ENCODE results near the gene WDR7. TPM values are rescaled to one million over a fixed set of nuclear protein-coding genes. Genes with fewer than 3 reads are reported as not detected.

The WDR7 gene
- total and polyA plus RNA-seq, 9 of the 15 experiments (the other 6 are each of a cell fraction or from before 2014, with no cell fraction given) = 1.4 to 9.4 (median 5.3) TPM

- Histone ChIP-seq H3K36me3 (ENCODE audit: control insufficient read depth, insufficient read depth, low read length) (no peaks in the 10 kb centered on the region), H3K4me1 (replicated peaks in 1 of 2; ENCODE audit: control insufficient read depth in 2 of 2, insufficient read depth in 2 of 2, low read length in 2 of 2) (no peaks in the 10 kb centered on the region), H3K4me3 (no peak overlapping the region), H3K9me3 (replicated peaks; ENCODE audit: control insufficient read depth, insufficient read depth, low read depth, low read length) (no peaks in the 10 kb centered on the region), H3K27ac (ENCODE audit: extremely low read depth, low read depth, low read length) (no peak overlapping the region), H3K79me2 (ENCODE audit: control insufficient read depth, insufficient read depth, low read length) (no peaks in the 10 kb centered on the region), H3K9me1 (ENCODE audit: control insufficient read depth, insufficient read depth, low read length) (no peaks in the 10 kb centered on the region), H3K9ac (ENCODE audit: insufficient read depth in 1 of 2, low read depth in 2 of 2, low read length in 2 of 2) (no peak overlapping the region), H3K4me2 (ENCODE audit: insufficient read depth, low read length) (no peak overlapping the region), H3K27me3 (ENCODE audit: control insufficient read depth in 2 of 2, insufficient read depth in 2 of 2, low read length in 2 of 2) (no peaks in the 10 kb centered on the region), H4K20me1 (replicated peaks; ENCODE audit: control insufficient read depth, insufficient read depth, low read length) (no peaks in the 10 kb centered on the region), H2AFZ (ENCODE audit: low read depth, low read length) (no peak overlapping the region)
- BruUV-seq (replicated peaks) = no TSS peak
- FAIRE-seq (no peak), ATAC-seq (no peak), DNase-seq (ENCODE audit: extremely low read depth in 1 of 4, low spot score in 3 of 4) (no peak)
- 33% methylated on average over 6 of the region's 7 CpGs for WGBS (ENCODE audit: insufficient coverage, low coverage, missing lambda C conversion rate)
- POLR2A ChIA-PET = no interaction called here
- CTCF ChIA-PET (ENCODE audit: low intra/inter-chr PET ratio) = no interaction called here
- in situ Hi-C loops (cut with MboI) = no loop called here
- intact Hi-C loops (cut with micrococcal nuclease) = no loop called here
- TF ChIP-seq PPARD (CRISPR knock-in tag; IDR thresholded peaks at IDR 0.05) (no peak), CGGBP1 (CRISPR knock-in tag; IDR thresholded peaks at IDR 0.05) (no peak), ARID4B (CRISPR knock-in tag; IDR thresholded peaks at IDR 0.05) (no peak), ZNF57 (CRISPR knock-in tag; IDR thresholded peaks at IDR 0.05) (no peak), ZBED1 (IDR thresholded peaks at IDR 0.05) (no peak), NFXL1 (CRISPR knock-in tag; IDR thresholded peaks at IDR 0.05) (no peak), DDX20 (tag; IDR thresholded peaks at IDR 0.05; ENCODE audit: low read depth) (no peak), ZNF511 (CRISPR knock-in tag; IDR thresholded peaks at IDR 0.05) (no peak), CBX1 (IDR thresholded peaks at IDR 0.05; ENCODE audit: low read depth) (no peak), TCFL5 (CRISPR knock-in tag; conservative IDR thresholded peaks at IDR 0.05) (no peak), HMG20A (CRISPR knock-in tag; conservative IDR thresholded peaks at IDR 0.05) (no peak), ZNF124 (CRISPR knock-in tag; IDR thresholded peaks at IDR 0.05) (no peak), MAZ (CRISPR knock-in tag; conservative IDR thresholded peaks at IDR 0.05 in 1 of 2, IDR thresholded peaks at IDR 0.05 in 1 of 2) (no peak), RBM22 (IDR thresholded peaks at IDR 0.05; ENCODE audit: low read depth, low read length, poor library complexity, severe bottlenecking) (no peak), RBM34 (IDR thresholded peaks at IDR 0.05; ENCODE audit: borderline replicate concordance, insufficient read depth, low read length) (no peak), WHSC1 (IDR thresholded peaks at IDR 0.05; ENCODE audit: low read length) (no peak), YY1 (IDR thresholded peaks at IDR 0.05; ENCODE audit: borderline replicate concordance in 1 of 3, control insufficient read depth in 1 of 3, extremely low read depth in 1 of 3, insufficient read depth in 3 of 3, insufficient read length in 1 of 3, insufficient replicate concordance in 2 of 3, low read depth in 1 of 3, low read length in 2 of 3) (no peak)
Observed at GRCh38 chr18:56900195-56901094, 249.3 kb downstream of the WDR7 start.

Data from K562 (cell line).